Astrocyte of the spinal cord (primary cell): Measurements from ENCODE around the gene RNF19B.

Experiments used
- DNase-seq: peaks from one replicate; pipeline ENCODE4 v3.0.0; 2011; ENCODE audit warnings: low read depth, low spot score
- H3K4me3 ChIP-seq: 2 replicates; pipeline ENCODE4 v1.5.1; 2011; ENCODE audit warnings: low read depth, mild to moderate bottlenecking, low read length, moderate library complexity
- CTCF ChIP-seq: IDR thresholded peaks from 2 replicates; pipeline ENCODE4 v1.5.1; 2012; ENCODE audit warnings: low read depth, mild to moderate bottlenecking, low read length, inconsistent platforms
- in situ Hi-C: cut with HindIII; loops from 2 replicates; pipeline ENCODE4 v1.10.0; 2017; ENCODE audit warnings: low sequenced_read_pairs

The RNF19B gene

DNA sequence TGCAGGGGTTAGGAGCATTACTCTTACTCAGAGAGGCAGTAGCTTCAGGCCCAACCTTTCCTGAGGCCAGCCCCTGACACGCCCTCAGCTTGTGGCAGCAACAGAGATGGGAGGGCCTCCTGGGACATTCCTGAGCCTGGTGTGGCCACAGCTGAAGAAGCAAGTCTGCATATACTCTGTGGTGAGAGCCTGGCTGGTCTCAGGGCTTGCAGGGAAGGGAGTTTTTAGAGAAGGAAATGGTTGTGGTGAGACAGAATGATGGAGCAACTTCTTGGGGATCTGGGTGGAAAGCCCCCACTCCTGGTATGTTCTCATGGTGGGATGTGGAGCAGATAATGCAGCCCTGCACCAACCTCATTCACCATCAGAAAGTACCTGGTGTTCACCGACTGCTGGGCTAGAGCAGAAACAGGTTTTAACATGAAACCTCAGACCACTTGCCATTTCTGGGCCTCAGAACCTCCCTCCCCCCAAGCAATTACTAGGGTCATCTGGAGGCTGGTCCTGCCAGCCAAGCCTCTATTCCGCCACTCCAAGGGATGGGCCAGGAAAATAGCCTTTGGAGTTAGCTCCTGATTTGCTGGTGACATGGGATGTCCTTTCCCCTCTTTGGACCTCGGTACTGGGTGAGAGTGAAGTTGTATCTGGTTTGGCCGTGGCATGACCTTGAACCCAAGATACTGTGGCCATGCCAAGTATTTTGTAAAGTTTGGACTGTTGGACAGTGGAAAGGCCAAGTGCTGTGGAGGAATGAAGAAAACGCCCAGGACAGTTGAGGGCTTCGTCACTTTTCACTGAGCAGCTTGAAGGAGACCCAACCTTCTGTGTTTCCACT lies 28.1 kb upstream of the RNF19B start:
- no peak overlapping the region for H3K4me3 ChIP-seq
- in situ Hi-C loops: no loop called here
- peak; percentile 97 for DNase-seq
- no peak for TF ChIP-seq CTCF

- in situ Hi-C loops: no loop called here
- no peak overlapping the region for H3K4me3 ChIP-seq
- no peak for DNase-seq
- no peak for TF ChIP-seq CTCF
Measured at GRCh38 chr1:32991819-32992488, 27.3 kb upstream of the RNF19B start.

DNA sequence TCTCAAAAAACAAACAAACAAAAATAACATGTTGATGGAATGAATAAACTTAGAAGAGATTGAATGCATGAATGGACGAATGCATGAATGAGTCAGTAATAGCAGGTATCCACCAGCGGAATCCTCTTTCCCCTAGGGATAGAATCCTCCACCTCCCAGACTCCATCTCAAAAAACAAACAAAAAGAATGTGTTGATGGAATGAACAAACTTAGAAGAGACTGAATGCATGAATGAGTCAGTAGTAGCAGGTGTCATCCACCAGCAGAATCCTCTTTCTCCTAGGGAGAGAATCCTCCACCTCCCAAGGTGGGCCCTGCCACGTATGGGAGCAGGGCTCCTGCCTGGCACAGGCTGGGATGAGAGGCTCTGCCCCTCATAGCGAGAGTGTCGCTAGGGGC lies 26.8 kb upstream of the RNF19B start:
- DNase-seq: peak; percentile 19
- TF ChIP-seq CTCF: no peak
- no peak overlapping the region for H3K4me3 ChIP-seq
- in situ Hi-C loops: no loop called here

GRCh38 chr1:32990887-32991286 lies 26.3 kb upstream of the RNF19B start:
- no peak overlapping the region for H3K4me3 ChIP-seq
- in situ Hi-C loops: no loop called here
- no peak for DNase-seq
- no peak for TF ChIP-seq CTCF

GRCh38 chr1:32989160-32990050 lies 24.8 kb upstream of the RNF19B start:
- no peak for TF ChIP-seq CTCF
- in situ Hi-C loops: no loop called here
- DNase-seq: peak; percentile 98
- no peak overlapping the region for H3K4me3 ChIP-seq

DNA sequence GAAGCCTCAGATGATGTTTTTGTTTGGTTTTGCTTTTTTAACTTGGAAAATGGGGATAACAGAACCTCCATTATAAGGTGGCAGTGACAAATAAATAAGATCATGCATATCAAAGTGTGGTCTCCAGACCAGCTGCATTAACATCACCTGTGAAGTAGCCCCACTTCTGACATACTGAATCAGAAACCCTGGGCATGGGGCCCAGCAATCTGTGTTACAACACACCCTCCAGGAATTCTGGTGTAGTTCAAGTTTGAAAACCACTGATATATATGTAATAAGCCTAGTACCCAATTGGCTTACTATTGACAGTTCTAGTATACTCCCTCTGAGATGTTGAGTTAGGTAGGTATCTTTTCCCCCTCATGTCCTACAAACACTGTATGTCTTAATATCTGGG lies 24.1 kb upstream of the RNF19B start:
- in situ Hi-C loops: no loop called here
- DNase-seq: peak; percentile 93
- no peak overlapping the region for H3K4me3 ChIP-seq
- TF ChIP-seq CTCF: no peak
